ENCODE measurements around the gene PUDP.

Gene PUDP

DNA sequence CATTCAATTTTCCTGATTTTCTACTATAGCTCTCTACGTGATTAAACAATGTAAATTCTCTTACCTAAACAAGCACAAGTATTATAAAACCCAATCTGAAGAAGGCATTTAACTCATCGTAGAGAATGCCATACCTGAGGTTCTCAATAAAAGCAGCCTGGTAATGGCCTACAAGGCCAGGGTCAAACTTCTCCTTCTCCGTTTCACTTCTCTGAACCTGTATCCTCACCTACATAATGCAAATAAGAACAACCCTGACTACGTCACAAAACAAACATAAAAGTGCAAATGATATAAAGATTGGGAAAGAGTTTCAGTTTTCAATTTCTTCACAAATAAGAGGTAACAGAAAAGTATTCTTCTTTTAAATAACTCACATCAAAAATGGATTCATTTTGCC, 56.0 kb downstream of the PUDP start:
- no peak for TF ChIP-seq CTCF (IDR thresholded peaks at IDR 0.05; ENCODE audit: low read depth, low read length)
- DNase-seq (ENCODE audit: low read depth, low spot score) = no peak
- no peak overlapping the region for H3K4me3 ChIP-seq (ENCODE audit: low read depth, low read length)
- in situ Hi-C loops (cut with HindIII; ENCODE audit: low sequenced_read_pairs) = no loop called here

GRCh38 chrX:7090641-7091040, 57.3 kb downstream of the PUDP start:
- no peak for TF ChIP-seq CTCF (IDR thresholded peaks at IDR 0.05; ENCODE audit: low read depth, low read length)
- DNase-seq (ENCODE audit: low read depth, low spot score) = no peak
- in situ Hi-C loops (cut with HindIII; ENCODE audit: low sequenced_read_pairs) = no loop called here
- no peak overlapping the region for H3K4me3 ChIP-seq (ENCODE audit: low read depth, low read length)

- TF ChIP-seq CTCF (IDR thresholded peaks at IDR 0.05; ENCODE audit: low read depth, low read length) = peak; percentile 25
- DNase-seq (ENCODE audit: low read depth, low spot score) = no peak
- in situ Hi-C loops (cut with HindIII; ENCODE audit: low sequenced_read_pairs) = no loop called here
- no peak overlapping the region for H3K4me3 ChIP-seq (ENCODE audit: low read depth, low read length)
Measured at GRCh38 chrX:7088968-7089615, 58.9 kb downstream of the PUDP start.

- in situ Hi-C loops (cut with HindIII; ENCODE audit: low sequenced_read_pairs) = no loop called here
- no peak for TF ChIP-seq CTCF (IDR thresholded peaks at IDR 0.05; ENCODE audit: low read depth, low read length)
- DNase-seq (ENCODE audit: low read depth, low spot score) = no peak
- no peak overlapping the region for H3K4me3 ChIP-seq (ENCODE audit: low read depth, low read length)
Measured at GRCh38 chrX:7086384-7086783, 61.6 kb downstream of the PUDP start.

DNA sequence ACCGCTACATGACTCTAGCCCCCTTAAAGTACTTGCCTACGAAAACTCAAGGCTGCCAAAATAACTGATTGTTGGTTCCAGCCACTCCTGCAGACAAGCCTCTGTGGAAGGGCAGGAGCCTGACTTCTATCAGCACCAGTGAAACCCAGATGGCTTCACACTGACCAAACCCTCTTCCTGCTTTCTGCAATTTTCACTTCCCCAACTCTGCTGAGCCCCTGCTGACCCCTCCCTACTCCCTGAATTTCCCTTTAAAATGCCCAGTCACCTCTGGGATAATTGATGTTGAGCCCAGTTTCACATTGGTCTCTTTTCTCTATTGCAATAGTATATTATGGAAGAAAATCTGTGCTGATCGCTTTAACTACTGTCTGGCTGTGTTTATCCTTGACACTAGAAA, 62.1 kb downstream of the PUDP start:
- in situ Hi-C loops (cut with HindIII; ENCODE audit: low sequenced_read_pairs) = no loop called here
- no peak for TF ChIP-seq CTCF (IDR thresholded peaks at IDR 0.05; ENCODE audit: low read depth, low read length)
- H3K4me3 ChIP-seq (ENCODE audit: low read depth, low read length) = no peak overlapping the region
- no peak for DNase-seq (ENCODE audit: low read depth, low spot score)

- no peak overlapping the region for H3K4me3 ChIP-seq (ENCODE audit: low read depth, low read length)
- no peak for DNase-seq (ENCODE audit: low read depth, low spot score)
- no peak for TF ChIP-seq CTCF (IDR thresholded peaks at IDR 0.05; ENCODE audit: low read depth, low read length)
- in situ Hi-C loops (cut with HindIII; ENCODE audit: low sequenced_read_pairs) = no loop called here
Measured at GRCh38 chrX:7084841-7085240, 63.1 kb downstream of the PUDP start.
